Mesenchymal stem cell (in vitro differentiated cells and primary cell): ENCODE measurements around the gene BCAR1.
A peak's percentile ranks its signal among the peaks of the same experiment; 100 is the strongest.

Experiments used
- DNase-seq: peaks from one replicate; pipeline ENCODE4 v3.0.0-alpha.2; 2013
- H2AFZ ChIP-seq: one replicate; pipeline ENCODE4 v1.6.1; 2013; ENCODE audit warnings: low read depth, mild to moderate bottlenecking, control low read depth, inconsistent platforms, low read length, moderate library complexity
- H2AK5ac ChIP-seq: 2 replicates; pipeline ENCODE4 v1.6.1; 2013; ENCODE audit warnings: low read length, moderate library complexity, mild to moderate bottlenecking, inconsistent platforms; ENCODE audit not compliant: severe bottlenecking
- H2BK120ac ChIP-seq: one replicate; pipeline ENCODE4 v1.6.1; 2013; ENCODE audit warnings: low read depth, mild to moderate bottlenecking, inconsistent platforms, low read length, moderate library complexity
- H2BK12ac ChIP-seq, 2 experiments: one replicate each; pipeline ENCODE4 v1.6.1; 2013; ENCODE audit warnings: inconsistent platforms in 2 of 2, low read length in 2 of 2, mild to moderate bottlenecking in 2 of 2, moderate library complexity in 2 of 2, control low read depth in 1 of 2
- H2BK15ac ChIP-seq: one replicate; pipeline ENCODE4 v1.6.1; 2013; ENCODE audit warnings: mild to moderate bottlenecking, low read depth, inconsistent platforms; ENCODE audit not compliant: poor library complexity, severe bottlenecking
- H2BK5ac ChIP-seq: 2 replicates; pipeline ENCODE4 v1.6.1; 2013; ENCODE audit warnings: low read depth, mild to moderate bottlenecking, low read length, control low read depth, inconsistent platforms; ENCODE audit not compliant: poor library complexity, severe bottlenecking
- H3K14ac ChIP-seq, 2 experiments: one replicate each; pipeline ENCODE4 v1.6.1; 2013; ENCODE audit warnings: inconsistent platforms in 2 of 2, low read length in 2 of 2, control low read depth in 1 of 2, mild to moderate bottlenecking in 1 of 2, moderate library complexity in 1 of 2
- H3K18ac ChIP-seq, 2 experiments: one replicate each; pipeline ENCODE4 v1.6.1; 2013; ENCODE audit warnings: inconsistent platforms in 2 of 2, low read length in 2 of 2, control low read depth in 1 of 2, low read depth in 1 of 2, mild to moderate bottlenecking in 1 of 2
- H3K23ac ChIP-seq, 2 experiments: one replicate each; pipeline ENCODE4 v1.6.1; 2013; ENCODE audit warnings: inconsistent platforms in 2 of 2, low read length in 2 of 2, mild to moderate bottlenecking in 2 of 2, moderate library complexity in 2 of 2, control low read depth in 1 of 2
- H3K27ac ChIP-seq: 2 replicates; pipeline ENCODE4 v1.5.1; 2013; ENCODE audit warnings: mild to moderate bottlenecking, moderate library complexity, low read length, control low read depth, inconsistent platforms; ENCODE audit not compliant: poor library complexity, severe bottlenecking
- H3K27me3 ChIP-seq, 2 experiments: 2 replicates each; pipeline versions ENCODE4 v1.6.1 to v1.7.0; 2013; ENCODE audit warnings: low read length in 2 of 2, mild to moderate bottlenecking in 2 of 2, moderate library complexity in 2 of 2, control low read depth in 1 of 2, inconsistent platforms in 1 of 2; ENCODE audit not compliant: control insufficient read depth in 1 of 2, insufficient read depth in 1 of 2
- H3K36me3 ChIP-seq, 2 experiments: 2 replicates each; pipeline versions ENCODE4 v1.6.1 to v1.7.0; 2013; ENCODE audit warnings: low read length in 2 of 2, control low read depth in 1 of 2, inconsistent platforms in 1 of 2, low read depth in 1 of 2, mild to moderate bottlenecking in 1 of 2; ENCODE audit not compliant: insufficient read depth in 2 of 2, control insufficient read depth in 1 of 2
- H3K4ac ChIP-seq, 2 experiments: one replicate each; pipeline ENCODE4 v1.6.1; 2013; ENCODE audit warnings: inconsistent platforms in 2 of 2, low read length in 2 of 2, mild to moderate bottlenecking in 2 of 2, moderate library complexity in 2 of 2, control low read depth in 1 of 2, low read depth in 1 of 2
- H3K4me1 ChIP-seq: 2 replicates; pipeline ENCODE4 v1.6.1; 2013; ENCODE audit warnings: low read depth, low read length, control low read depth; ENCODE audit not compliant: control insufficient read depth, insufficient read depth
- H3K4me2 ChIP-seq: 2 replicates; pipeline ENCODE4 v1.6.1; 2013; ENCODE audit warnings: low read length, mild to moderate bottlenecking, inconsistent platforms; ENCODE audit not compliant: poor library complexity, severe bottlenecking
- H3K4me3 ChIP-seq, 2 experiments: 2 replicates each; pipeline versions ENCODE4 v1.5.1 to v1.7.0; 2013; ENCODE audit warnings: low read length in 2 of 2, mild to moderate bottlenecking in 2 of 2, control low read depth in 1 of 2, low read depth in 1 of 2; ENCODE audit not compliant: insufficient read depth in 1 of 2
- H3K79me1 ChIP-seq: replicated peaks from 2 replicates; pipeline ENCODE4 v1.6.1; 2013; ENCODE audit warnings: mild to moderate bottlenecking, control low read depth, low read length, inconsistent platforms; ENCODE audit not compliant: poor library complexity, severe bottlenecking
- H3K9ac ChIP-seq: 2 replicates; pipeline ENCODE4 v1.7.0; 2013; ENCODE audit warnings: mild to moderate bottlenecking, low read length, moderate library complexity
- H3K9me3 ChIP-seq: 2 replicates; pipeline ENCODE4 v1.7.0; 2013; ENCODE audit warnings: mild to moderate bottlenecking, low read length; ENCODE audit not compliant: control insufficient read depth
- H4K8ac ChIP-seq: one replicate; pipeline ENCODE4 v1.6.1; 2013; ENCODE audit warnings: inconsistent platforms, mild to moderate bottlenecking, low read length, moderate library complexity
- H4K91ac ChIP-seq: one replicate; pipeline ENCODE4 v1.6.1; 2013; ENCODE audit warnings: mild to moderate bottlenecking, low read length, inconsistent platforms
- WGBS: methylation state at CpG from one replicate; pipeline ENCODE4 v1.1.7; 2013; ENCODE audit warnings: mixed read lengths; 5-methylcytosine and 5-hydroxymethylcytosine counted together

The BCAR1 gene

DNA sequence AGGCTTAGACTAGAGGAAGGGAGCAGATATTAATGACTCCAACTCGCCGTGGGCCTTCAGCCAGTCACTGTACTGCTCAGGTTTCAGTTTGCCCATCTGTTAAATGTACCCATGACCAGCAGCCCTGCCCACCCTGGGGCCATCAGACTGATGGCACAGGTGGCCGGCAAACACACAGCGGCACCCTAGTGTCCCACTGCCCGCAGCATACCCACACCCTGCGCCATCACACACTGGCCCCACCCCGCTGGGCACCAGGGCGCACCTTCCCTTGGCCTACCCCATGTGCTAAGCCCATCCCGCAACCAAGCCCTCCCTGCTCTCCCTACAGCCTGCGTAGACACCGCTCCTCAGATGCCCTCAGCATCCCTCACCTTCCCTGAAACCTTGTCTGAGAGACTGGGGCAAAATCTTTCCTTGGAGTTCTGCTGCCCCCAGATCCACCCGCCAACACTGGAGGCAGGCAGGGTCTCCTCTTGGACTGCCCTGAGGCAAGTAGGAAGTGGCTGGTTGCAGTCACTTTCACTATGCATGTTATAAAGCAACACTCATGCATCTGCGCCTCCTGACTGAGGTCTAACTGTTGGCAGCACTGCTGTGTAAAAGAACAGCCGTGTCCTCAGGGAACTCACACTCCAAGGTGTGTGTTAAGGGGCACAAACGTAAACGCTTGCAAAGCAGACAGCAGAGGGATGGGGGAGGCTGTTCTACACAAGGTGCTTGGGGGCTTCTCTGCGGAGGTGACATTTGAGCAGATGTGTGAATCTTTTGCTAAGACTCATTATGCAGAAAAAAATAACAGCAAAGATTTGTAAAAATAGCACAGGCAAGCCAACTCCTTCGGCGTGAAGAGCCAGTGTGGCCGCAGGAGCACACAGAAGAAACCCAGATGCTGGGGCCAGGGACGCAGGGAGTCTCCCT, 6.7 kb upstream of the BCAR1 start:
- no peak overlapping the region for H3K4me2 ChIP-seq
- no peaks in the 10 kb centered on the region for H3K27me3 ChIP-seq
- peak overlapping the region; percentile 71 for H3K9ac ChIP-seq
- peak overlapping the region; percentile 8 for H3K27ac ChIP-seq
- H3K4ac ChIP-seq, result peak overlapping the region in 1 of 2 experiments; percentile 15
- H2AFZ ChIP-seq, result no peak overlapping the region
- no peak overlapping the region for H2BK5ac ChIP-seq
- H4K91ac ChIP-seq, result peak overlapping the region; percentile 86
- H2AK5ac ChIP-seq, result peak overlapping the region; percentile 67
- H3K18ac ChIP-seq, result peak overlapping the region; percentile 38 to 43
- DNase-seq, result peak; percentile 58
- peak overlapping the region in 1 of 2 experiments; percentile 46 for H3K23ac ChIP-seq
- peak overlapping the region; percentile 61 for H2BK15ac ChIP-seq
- peaks cover 77% of the 10 kb centered on the region for H3K4me1 ChIP-seq
- WGBS, result 86% methylated on average over 21 of the region's 21 CpGs
- no peak overlapping the region for H4K8ac ChIP-seq
- peak overlapping the region in 1 of 2 experiments; percentile 93 for H3K14ac ChIP-seq
- H2BK120ac ChIP-seq, result no peak overlapping the region
- H3K4me3 ChIP-seq, result no peak overlapping the region
- H2BK12ac ChIP-seq, result peak overlapping the region; percentile 68 to 93
- no peaks in the 10 kb centered on the region for H3K9me3 ChIP-seq
- H3K36me3 ChIP-seq, result peaks cover 3 to 33% of the 10 kb centered on the region in 2 experiments
- H3K79me1 ChIP-seq, result no peaks in the 10 kb centered on the region

DNA sequence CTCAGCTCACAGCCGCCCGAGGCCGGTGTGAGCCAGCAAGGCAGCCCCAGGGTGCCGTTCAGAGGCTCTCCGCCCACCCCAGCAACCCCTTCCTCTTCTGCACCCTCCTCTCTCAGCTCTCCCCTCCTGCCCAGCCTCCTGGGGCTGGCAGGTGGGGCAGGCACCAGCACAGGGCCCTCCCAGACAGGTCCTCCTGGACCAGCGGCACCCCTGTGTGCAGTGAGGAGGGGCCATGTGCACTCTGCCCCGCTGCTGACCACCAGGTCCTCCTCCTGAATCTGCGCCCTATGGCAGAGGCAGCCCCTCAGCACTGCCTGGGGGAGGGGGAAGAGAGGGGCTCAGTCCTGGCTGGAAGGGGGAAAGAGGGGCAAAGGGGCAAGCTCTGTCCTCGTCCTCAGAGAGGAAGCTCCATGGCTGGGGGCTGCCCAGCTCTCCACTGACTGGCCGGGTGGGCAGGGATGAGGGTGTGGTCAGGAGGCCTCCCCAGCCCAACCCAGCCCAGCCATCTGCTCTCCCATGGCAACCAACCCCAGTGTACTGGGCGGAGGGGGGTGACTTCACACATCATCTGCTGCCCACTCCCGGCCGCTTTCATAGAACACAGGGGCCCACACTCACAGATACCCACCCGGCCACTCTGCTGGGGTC, 5.4 kb upstream of the BCAR1 start:
- H4K8ac ChIP-seq, result peak overlapping the region; percentile 93
- H3K36me3 ChIP-seq, result peaks cover 0 to 30% of the 10 kb centered on the region in 2 experiments
- peak; percentile 85 for DNase-seq
- H3K27me3 ChIP-seq, result no peaks in the 10 kb centered on the region
- peak overlapping the region; percentile 76 for H3K27ac ChIP-seq
- H3K9ac ChIP-seq, result peak overlapping the region; percentile 71
- H4K91ac ChIP-seq, result peak overlapping the region; percentile 83
- peak overlapping the region; percentile 93 for H2AK5ac ChIP-seq
- H3K79me1 ChIP-seq, result no peaks in the 10 kb centered on the region
- peak overlapping the region in 1 of 2 experiments; percentile 85 for H3K14ac ChIP-seq
- H2BK12ac ChIP-seq, result peak overlapping the region in 1 of 2 experiments; percentile 97
- H3K23ac ChIP-seq, result peak overlapping the region in 1 of 2 experiments; percentile 36
- WGBS, result 35% methylated on average over 9 of the region's 14 CpGs
- H2BK120ac ChIP-seq, result peak overlapping the region; percentile 3
- no peak overlapping the region for H2AFZ ChIP-seq
- peak overlapping the region; percentile 39 to 82 for H3K4ac ChIP-seq
- peak overlapping the region; percentile 76 to 93 for H3K18ac ChIP-seq
- H2BK5ac ChIP-seq, result peak overlapping the region; percentile 57
- peak overlapping the region in 1 of 2 experiments; percentile 59 for H3K4me3 ChIP-seq
- H3K9me3 ChIP-seq, result no peaks in the 10 kb centered on the region
- peak overlapping the region; percentile 39 for H2BK15ac ChIP-seq
- peaks cover 77% of the 10 kb centered on the region for H3K4me1 ChIP-seq
- peak overlapping the region; percentile 43 for H3K4me2 ChIP-seq

GRCh38 chr16:75256059-75256571, 4.7 kb upstream of the BCAR1 start:
- peak overlapping the region; percentile 71 for H3K9ac ChIP-seq
- peak overlapping the region; percentile 95 for H2AK5ac ChIP-seq
- peak overlapping the region; percentile 90 to 93 for H3K18ac ChIP-seq
- H3K79me1 ChIP-seq, result no peaks in the 10 kb centered on the region
- H2BK5ac ChIP-seq, result no peak overlapping the region
- H3K4ac ChIP-seq, result peak overlapping the region; percentile 82 to 95
- DNase-seq, result peak; percentile 83
- peak overlapping the region; percentile 96 to 97 for H2BK12ac ChIP-seq
- no peak overlapping the region for H3K4me3 ChIP-seq
- peaks cover 72% of the 10 kb centered on the region for H3K4me1 ChIP-seq
- no peak overlapping the region for H2AFZ ChIP-seq
- WGBS, result 59% methylated on average over 12 of the region's 12 CpGs
- peaks cover 0 to 24% of the 10 kb centered on the region in 2 experiments for H3K36me3 ChIP-seq
- peak overlapping the region; percentile 95 for H4K91ac ChIP-seq
- H3K23ac ChIP-seq, result no peak overlapping the region
- peak overlapping the region; percentile 41 for H3K4me2 ChIP-seq
- peak overlapping the region in 1 of 2 experiments; percentile 87 for H3K14ac ChIP-seq
- peak overlapping the region; percentile 39 for H2BK15ac ChIP-seq
- no peaks in the 10 kb centered on the region for H3K27me3 ChIP-seq
- H3K27ac ChIP-seq, result peak overlapping the region; percentile 76
- peak overlapping the region; percentile 3 for H2BK120ac ChIP-seq
- H3K9me3 ChIP-seq, result no peaks in the 10 kb centered on the region
- H4K8ac ChIP-seq, result peak overlapping the region; percentile 85
